Endothelial cell of umbilical vein (primary cell): ENCODE results near the gene ABI2.

Experiments
- EZH2 ChIP-seq: IDR thresholded peaks from 2 replicates; pipeline ENCODE4 v1.6.1; 2012; ENCODE audit warnings: borderline replicate concordance, low read depth, mild to moderate bottlenecking, moderate library complexity, low read length, inconsistent platforms; ENCODE audit not compliant: severe bottlenecking
- MAX ChIP-seq: IDR thresholded peaks from 2 replicates; pipeline ENCODE4 v1.6.1; 2011; ENCODE audit not compliant: insufficient read depth, insufficient read length
- TF ChIP-seq, protein P1 (sequence below), 2 donors: IDR thresholded peaks; 1 replicate in 1 of 2; 2 replicates in 1 of 2; pipeline ENCODE4 v1.5.1; 2011; ENCODE audit warnings: low read length in 2 of 2, mild to moderate bottlenecking in 2 of 2, moderate library complexity in 2 of 2, control low read depth in 1 of 2, inconsistent platforms in 1 of 2, low read depth in 1 of 2; ENCODE audit not compliant: insufficient read depth in 1 of 2; ENCODE audit errors: extremely low read depth in 1 of 2

GRCh38 chr2:203327582-203327900 lies 653 bp upstream of the ABI2 start:
- TF ChIP-seq, protein P1, sequence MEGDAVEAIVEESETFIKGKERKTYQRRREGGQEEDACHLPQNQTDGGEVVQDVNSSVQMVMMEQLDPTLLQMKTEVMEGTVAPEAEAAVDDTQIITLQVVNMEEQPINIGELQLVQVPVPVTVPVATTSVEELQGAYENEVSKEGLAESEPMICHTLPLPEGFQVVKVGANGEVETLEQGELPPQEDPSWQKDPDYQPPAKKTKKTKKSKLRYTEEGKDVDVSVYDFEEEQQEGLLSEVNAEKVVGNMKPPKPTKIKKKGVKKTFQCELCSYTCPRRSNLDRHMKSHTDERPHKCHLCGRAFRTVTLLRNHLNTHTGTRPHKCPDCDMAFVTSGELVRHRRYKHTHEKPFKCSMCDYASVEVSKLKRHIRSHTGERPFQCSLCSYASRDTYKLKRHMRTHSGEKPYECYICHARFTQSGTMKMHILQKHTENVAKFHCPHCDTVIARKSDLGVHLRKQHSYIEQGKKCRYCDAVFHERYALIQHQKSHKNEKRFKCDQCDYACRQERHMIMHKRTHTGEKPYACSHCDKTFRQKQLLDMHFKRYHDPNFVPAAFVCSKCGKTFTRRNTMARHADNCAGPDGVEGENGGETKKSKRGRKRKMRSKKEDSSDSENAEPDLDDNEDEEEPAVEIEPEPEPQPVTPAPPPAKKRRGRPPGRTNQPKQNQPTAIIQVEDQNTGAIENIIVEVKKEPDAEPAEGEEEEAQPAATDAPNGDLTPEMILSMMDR (IDR thresholded peaks at IDR 0.05; ENCODE audit: extremely low read depth in 1 of 2, insufficient read depth in 1 of 2, low read depth in 1 of 2, low read length in 2 of 2): no peak
- TF ChIP-seq MAX: no peak
- TF ChIP-seq EZH2: no peak
